Mucosa of stomach (tissue), 1 donor: Measurements from ENCODE around the gene CDK19.
"Not testable (repeated sequence)": the region's sequence is repeated elsewhere in the genome, so short reads cannot be mapped to it uniquely, and the experiment has no call there.

Source experiments
- H3K27me3 ChIP-seq: one replicate; pipeline ENCODE4 v1.7.0; 2013; ENCODE audit warnings: mild to moderate bottlenecking, low read length; ENCODE audit not compliant: control insufficient read depth, insufficient read depth
- H3K36me3 ChIP-seq: one replicate; pipeline ENCODE4 v1.7.0; 2013; ENCODE audit warnings: low read length; ENCODE audit not compliant: control insufficient read depth, insufficient read depth
- H3K4me1 ChIP-seq: one replicate; pipeline ENCODE4 v1.7.0; 2013; ENCODE audit warnings: mild to moderate bottlenecking, low read length; ENCODE audit not compliant: control insufficient read depth, insufficient read depth
- H3K4me3 ChIP-seq: one replicate; pipeline ENCODE4 v1.7.0; 2013; ENCODE audit warnings: low read length
- H3K9ac ChIP-seq: one replicate; pipeline ENCODE4 v1.7.0; 2013; ENCODE audit warnings: mild to moderate bottlenecking, low read length, moderate library complexity
- H3K9me3 ChIP-seq: one replicate; pipeline ENCODE4 v1.7.0; 2013; ENCODE audit warnings: mild to moderate bottlenecking, low read length, moderate library complexity; ENCODE audit not compliant: control insufficient read depth
- donor health status: Pancreatic carcinoma.

Gene CDK19

DNA sequence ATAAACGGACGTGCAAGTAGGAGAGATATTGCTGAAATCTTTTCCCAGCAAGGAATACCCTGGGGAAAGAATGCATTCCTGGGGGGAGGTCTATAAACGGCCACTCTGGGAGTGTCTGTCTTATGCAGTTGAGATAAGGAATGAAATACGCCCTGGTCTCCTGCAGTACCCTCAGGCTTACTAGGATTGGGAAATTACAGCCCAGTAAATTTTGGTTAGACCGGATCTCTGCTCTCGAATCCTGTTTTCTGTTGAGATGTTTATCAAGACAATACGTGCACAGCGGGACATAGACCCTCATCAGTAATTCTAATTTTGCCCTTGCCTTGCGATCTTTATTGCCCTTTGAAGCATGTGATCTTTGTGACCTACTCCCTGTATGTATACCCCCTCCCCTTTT is 72.7 kb downstream of the CDK19 start:
- not testable (repeated sequence) for H3K27me3 ChIP-seq, H3K9ac ChIP-seq, H3K9me3 ChIP-seq, H3K36me3 ChIP-seq, H3K4me1 ChIP-seq, H3K4me3 ChIP-seq

DNA sequence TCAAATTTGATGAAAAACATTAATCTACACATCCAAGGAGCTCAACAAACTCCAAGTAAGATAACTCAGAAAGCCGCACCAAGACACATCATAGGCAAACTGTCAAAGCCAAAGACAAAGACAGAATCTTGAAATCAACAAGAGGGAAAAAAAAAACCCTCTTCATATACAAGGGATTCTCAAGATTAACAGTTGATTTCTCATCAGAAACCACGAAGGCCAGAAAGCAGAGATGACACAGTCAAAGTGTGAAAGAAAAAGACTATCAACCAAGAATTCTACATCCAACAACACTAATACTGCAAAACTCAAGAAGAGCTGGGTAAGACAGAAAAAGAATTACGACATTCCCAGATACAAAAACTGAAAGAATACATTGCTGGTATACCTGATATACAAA is 73.8 kb downstream of the CDK19 start:
- H3K4me1 ChIP-seq: peaks cover 7% of the 10 kb centered on the region
- H3K4me3 ChIP-seq: no peak overlapping the region
- no peaks in the 10 kb centered on the region for H3K27me3 ChIP-seq
- no peaks in the 10 kb centered on the region for H3K9me3 ChIP-seq
- H3K36me3 ChIP-seq: no peaks in the 10 kb centered on the region
- H3K9ac ChIP-seq: no peak overlapping the region

DNA sequence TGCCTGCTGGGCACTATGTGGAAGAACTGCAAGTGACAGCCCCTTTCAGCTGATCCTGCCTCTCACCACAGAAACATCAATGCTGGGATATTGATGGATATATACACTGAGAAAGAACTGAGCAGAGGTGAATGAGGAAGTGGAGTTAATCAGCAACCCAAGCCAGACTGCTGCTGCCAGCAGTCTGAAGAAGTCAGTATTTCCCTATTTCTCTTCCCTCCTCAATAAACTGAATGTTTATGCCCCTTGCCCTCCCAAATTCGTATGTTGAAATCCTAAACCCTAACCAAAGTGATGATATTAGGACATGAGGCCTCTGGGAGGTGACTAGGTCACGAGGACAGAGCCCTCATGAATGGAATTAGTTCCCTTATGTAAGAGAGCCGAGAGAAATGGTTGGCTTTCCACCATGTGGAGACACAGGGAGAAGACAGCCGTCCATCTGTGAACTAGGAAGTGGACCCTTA is 76.3 kb downstream of the CDK19 start:
- H3K4me3 ChIP-seq: no peak overlapping the region
- H3K27me3 ChIP-seq: no peaks in the 10 kb centered on the region
- peaks cover 7% of the 10 kb centered on the region for H3K4me1 ChIP-seq
- no peaks in the 10 kb centered on the region for H3K9me3 ChIP-seq
- H3K9ac ChIP-seq: no peak overlapping the region
- no peaks in the 10 kb centered on the region for H3K36me3 ChIP-seq

DNA sequence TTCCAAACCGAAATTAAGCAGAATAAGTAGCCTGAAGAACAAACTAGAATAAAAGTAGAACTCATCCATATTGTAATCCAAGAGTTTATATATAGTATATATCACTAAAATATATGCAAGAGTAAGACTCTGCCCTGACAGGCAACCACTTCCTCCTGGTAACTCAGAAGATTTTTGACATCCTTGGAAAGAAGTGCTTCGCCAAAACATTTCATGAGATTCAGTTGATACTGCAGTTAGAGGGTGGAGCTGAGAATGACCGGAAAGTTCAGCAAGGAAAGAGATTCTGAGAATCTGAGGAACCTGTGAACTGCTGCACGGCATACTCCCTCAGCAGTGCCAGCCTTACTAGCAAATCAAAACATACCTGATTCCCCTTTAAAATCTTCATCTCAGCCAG is 79.6 kb downstream of the CDK19 start:
- no peak overlapping the region for H3K9ac ChIP-seq
- H3K9me3 ChIP-seq: no peaks in the 10 kb centered on the region
- H3K4me3 ChIP-seq: no peak overlapping the region
- H3K27me3 ChIP-seq: no peaks in the 10 kb centered on the region
- no peaks in the 10 kb centered on the region for H3K36me3 ChIP-seq
- peaks cover 7% of the 10 kb centered on the region for H3K4me1 ChIP-seq

DNA sequence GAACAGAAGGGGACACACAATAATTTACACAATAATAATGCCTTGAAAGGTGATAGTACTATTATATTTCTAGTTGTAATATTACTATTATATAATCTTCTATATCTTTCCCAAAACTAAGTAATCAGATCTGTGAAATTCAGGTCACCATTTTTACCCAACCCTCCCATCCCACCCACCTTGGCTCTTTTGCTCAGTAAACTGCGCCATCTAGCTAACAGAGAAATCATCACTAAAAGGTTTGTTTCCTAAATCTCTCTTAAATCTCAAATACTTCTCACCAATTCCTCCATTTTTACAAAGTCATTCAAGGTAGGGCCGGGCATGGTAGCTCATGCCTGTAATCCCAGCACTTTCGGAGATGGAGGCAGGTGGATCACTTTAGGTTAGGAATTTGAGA is 83.4 kb downstream of the CDK19 start:
- Histone ChIP-seq H3K9ac (no peak overlapping the region), H3K27me3 (no peaks in the 10 kb centered on the region)

GRCh38 chr6:110731196-110731595 is 84.1 kb downstream of the CDK19 start:
- Histone ChIP-seq H3K27me3 (no peaks in the 10 kb centered on the region), H3K4me3 (no peak overlapping the region), H3K9ac (no peak overlapping the region), H3K4me1 (no peaks in the 10 kb centered on the region), H3K36me3 (no peaks in the 10 kb centered on the region), H3K9me3 (no peaks in the 10 kb centered on the region)

More for the DNA sequence above, 83.4 kb downstream of the CDK19 start:
- Histone ChIP-seq H3K36me3 (no peaks in the 10 kb centered on the region), H3K4me1 (no peaks in the 10 kb centered on the region), H3K4me3 (no peak overlapping the region), H3K9me3 (no peaks in the 10 kb centered on the region)

GRCh38 chr6:110728501-110728900 is 86.8 kb downstream of the CDK19 start:
- H3K27me3 ChIP-seq: no peaks in the 10 kb centered on the region
- no peak overlapping the region for H3K9ac ChIP-seq
- no peaks in the 10 kb centered on the region for H3K4me1 ChIP-seq
- no peaks in the 10 kb centered on the region for H3K36me3 ChIP-seq
- no peaks in the 10 kb centered on the region for H3K9me3 ChIP-seq
- H3K4me3 ChIP-seq: no peak overlapping the region

- Histone ChIP-seq H3K27me3 (no peaks in the 10 kb centered on the region), H3K9ac (no peak overlapping the region), H3K9me3 (no peaks in the 10 kb centered on the region), H3K4me3 (no peak overlapping the region), H3K4me1 (no peaks in the 10 kb centered on the region), H3K36me3 (no peaks in the 10 kb centered on the region)
Observed at GRCh38 chr6:110723017-110723416, 92.3 kb downstream of the CDK19 start.

GRCh38 chr6:110720066-110720465 is 95.2 kb downstream of the CDK19 start:
- no peak overlapping the region for H3K9ac ChIP-seq
- H3K36me3 ChIP-seq: no peaks in the 10 kb centered on the region
- no peaks in the 10 kb centered on the region for H3K4me1 ChIP-seq
- H3K27me3 ChIP-seq: no peaks in the 10 kb centered on the region
- H3K9me3 ChIP-seq: no peaks in the 10 kb centered on the region
- no peak overlapping the region for H3K4me3 ChIP-seq

DNA sequence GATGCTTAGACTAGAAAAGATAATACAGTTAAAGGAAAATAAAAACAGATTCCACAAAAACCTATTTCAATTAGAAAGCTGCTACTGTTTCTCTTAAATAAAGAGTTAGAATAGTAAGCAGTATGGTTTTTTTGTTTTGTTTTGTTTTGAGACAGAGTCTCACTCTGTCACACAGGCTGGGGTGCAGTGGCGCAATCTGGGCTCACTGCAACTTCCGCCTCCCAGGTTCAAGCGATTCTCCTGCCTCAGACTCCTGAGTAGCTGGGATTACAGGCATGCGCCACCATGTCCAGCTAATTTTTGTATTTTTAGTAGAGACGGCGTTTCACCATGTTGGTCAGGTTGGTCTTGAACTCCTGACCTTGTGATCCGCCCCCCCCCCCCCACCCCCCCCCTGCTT is 95.7 kb downstream of the CDK19 start:
- H3K4me1 ChIP-seq, H3K4me3 ChIP-seq, H3K27me3 ChIP-seq, H3K9me3 ChIP-seq, H3K9ac ChIP-seq, H3K36me3 ChIP-seq: not testable (repeated sequence)

DNA sequence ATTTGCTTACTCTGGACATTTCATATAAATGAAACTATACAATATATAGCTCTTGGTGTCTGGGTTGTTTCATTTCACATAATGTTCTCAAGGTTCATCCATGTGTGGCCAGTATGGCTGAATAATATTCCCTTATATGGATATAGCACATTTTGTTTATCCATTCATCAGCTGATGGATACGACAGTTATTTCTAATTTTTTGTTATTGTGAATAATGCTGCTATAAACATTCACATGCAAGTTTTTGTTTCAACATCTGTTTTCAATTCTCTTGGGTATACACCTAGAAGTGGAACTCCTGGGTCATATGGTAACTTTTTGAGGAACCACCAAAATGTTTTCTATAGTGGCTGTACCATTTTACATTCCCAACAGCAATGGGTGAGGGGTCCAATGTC is 101.1 kb downstream of the CDK19 start:
- Histone ChIP-seq H3K9me3 (no peaks in the 10 kb centered on the region), H3K4me3 (no peak overlapping the region), H3K4me1 (no peaks in the 10 kb centered on the region), H3K27me3 (no peaks in the 10 kb centered on the region), H3K9ac (no peak overlapping the region), H3K36me3 (no peaks in the 10 kb centered on the region)

DNA sequence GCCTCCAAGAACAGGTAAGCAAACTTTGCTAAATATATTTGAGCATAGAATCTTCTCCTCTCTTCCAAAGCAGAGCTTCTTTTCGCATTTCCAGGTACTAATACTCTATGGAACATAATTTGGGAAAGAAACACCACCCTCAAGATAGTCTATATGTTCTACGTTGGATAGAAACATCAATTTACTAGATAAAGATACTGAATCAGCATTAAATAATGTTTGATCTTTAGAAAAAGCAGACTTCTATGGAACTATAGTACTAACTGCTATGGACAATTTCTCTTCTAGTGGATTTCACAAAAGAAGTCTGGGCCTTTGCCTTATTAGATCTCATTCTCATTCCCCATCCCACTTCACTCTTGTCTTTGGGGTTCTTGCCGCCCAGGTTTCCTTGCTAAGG is 103.0 kb downstream of the CDK19 start:
- Histone ChIP-seq H3K4me1 (no peaks in the 10 kb centered on the region), H3K36me3 (no peaks in the 10 kb centered on the region), H3K9ac (no peak overlapping the region), H3K4me3 (no peak overlapping the region), H3K9me3 (no peaks in the 10 kb centered on the region), H3K27me3 (no peaks in the 10 kb centered on the region)

GRCh38 chr6:110710115-110710514 is 105.2 kb downstream of the CDK19 start:
- H3K4me1 ChIP-seq: no peaks in the 10 kb centered on the region
- no peaks in the 10 kb centered on the region for H3K9me3 ChIP-seq
- H3K36me3 ChIP-seq: no peaks in the 10 kb centered on the region
- no peak overlapping the region for H3K4me3 ChIP-seq
- H3K27me3 ChIP-seq: no peaks in the 10 kb centered on the region
- H3K9ac ChIP-seq: no peak overlapping the region
